C4-2B (cell line): ENCODE data around the gene CA5A.

Experiments
- H3K27ac ChIP-seq: fragments of 450-650 bp; 2 replicates; pipeline ENCODE4 v1.5.1; 2017
- CTCF ChIP-seq: fragments of 450-650 bp; conservative IDR thresholded peaks from 2 replicates; pipeline ENCODE4 v1.5.1; 2017; ENCODE audit warnings: mild to moderate bottlenecking
- ZFX ChIP-seq: fragments of 450-650 bp; IDR thresholded peaks from 2 replicates; pipeline ENCODE4 v1.6.1; 2017

The CA5A gene

GRCh38 chr16:87955302-87956097 lies 19.2 kb upstream of the CA5A start:
- H3K27ac ChIP-seq: no peak overlapping the region
- TF ChIP-seq ZFX: no peak
- TF ChIP-seq CTCF: no peak

- TF ChIP-seq ZFX: no peak
- TF ChIP-seq CTCF: no peak
- no peak overlapping the region for H3K27ac ChIP-seq
These were observed 18.5 kb upstream of the CA5A start for GRCh38 chr16:87954826-87955225.

DNA sequence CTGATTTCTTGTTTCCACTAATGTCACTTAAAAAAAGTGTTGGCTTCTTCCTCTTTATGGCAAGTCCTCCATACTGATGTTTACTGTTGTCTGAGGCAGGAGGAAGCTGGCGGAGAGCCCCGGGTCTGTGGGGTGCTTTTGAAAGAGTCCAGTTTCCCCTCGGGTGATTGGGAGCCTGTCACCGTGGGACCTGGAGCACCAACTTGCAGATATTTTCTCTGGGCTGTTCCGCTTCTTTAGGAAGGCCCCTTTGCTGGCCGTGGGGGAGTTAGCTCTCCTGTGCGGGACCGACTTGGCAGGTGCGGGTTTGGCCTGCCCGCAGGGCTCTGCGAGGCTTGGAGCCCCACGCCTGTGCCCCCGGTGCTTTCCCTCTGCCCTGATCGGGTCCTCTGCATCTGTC lies 18.0 kb upstream of the CA5A start:
- TF ChIP-seq CTCF (no peak), ZFX (no peak)
- H3K27ac ChIP-seq: no peak overlapping the region

DNA sequence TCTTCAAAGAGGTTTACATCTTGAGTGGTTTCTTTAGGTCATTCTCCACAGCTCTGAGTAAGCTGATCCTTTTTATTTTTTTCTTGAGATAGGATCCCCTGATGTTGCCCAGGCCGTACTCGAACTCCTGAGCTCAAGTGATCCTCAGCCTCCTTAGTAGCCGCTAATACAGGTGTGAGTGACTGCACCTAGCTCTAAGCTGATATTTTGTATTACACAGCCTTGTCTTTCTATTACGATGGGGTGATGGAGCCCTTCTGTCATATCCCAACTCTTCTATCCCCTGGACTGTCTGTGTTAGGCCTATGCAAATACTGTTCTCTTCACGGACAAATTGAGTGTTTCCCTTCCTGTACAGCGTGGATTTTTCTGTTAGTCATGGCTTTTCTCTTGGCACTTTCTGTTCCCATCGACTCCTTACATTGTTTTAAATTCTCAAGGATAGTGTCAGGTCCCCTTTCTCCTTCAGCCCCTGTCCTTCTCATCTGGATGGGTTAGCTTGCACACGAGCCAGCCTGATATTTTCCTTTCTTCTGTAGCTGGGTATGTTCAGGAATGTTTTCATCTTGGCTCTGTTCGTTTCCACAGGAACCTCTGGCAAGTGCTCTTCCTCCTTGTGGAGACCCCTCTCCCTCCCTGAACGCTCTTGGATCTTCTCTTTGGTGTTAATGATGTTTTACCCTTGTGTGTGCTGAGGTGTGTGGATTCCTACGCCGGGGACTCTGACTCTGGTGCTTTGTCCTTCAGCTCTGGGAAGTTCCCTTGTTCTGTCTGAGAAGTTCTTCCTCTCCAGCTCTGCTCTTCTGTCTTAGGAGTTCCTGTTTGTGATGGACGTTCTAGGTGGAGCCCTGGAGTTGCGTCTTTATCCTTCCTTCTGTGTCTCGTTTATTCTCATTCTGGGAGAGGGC lies 17.2 kb upstream of the CA5A start:
- H3K27ac ChIP-seq: no peak overlapping the region
- TF ChIP-seq CTCF: no peak
- TF ChIP-seq ZFX: no peak

DNA sequence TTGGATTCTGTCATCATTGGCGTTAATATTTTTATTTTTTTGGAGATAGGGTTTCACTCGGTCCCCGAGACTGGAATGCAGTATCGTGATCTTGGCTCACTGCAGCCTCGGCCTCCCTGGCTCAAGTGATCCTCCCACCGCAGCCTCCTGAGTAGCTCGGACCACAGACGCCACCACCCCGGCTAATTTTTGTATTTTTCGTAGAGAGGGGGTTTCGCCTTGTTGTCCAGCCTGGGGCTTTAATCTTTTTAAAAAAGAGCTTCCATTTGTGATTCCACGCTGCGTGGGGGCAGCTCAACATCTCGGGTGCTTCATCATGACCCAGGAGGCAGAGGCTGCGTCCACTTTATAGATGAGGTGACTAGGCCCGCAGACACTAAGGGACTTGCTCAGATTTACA lies 16.4 kb upstream of the CA5A start:
- no peak overlapping the region; the same call in 1 of the 2 replicates for H3K27ac ChIP-seq
- TF ChIP-seq ZFX: no peak

DNA sequence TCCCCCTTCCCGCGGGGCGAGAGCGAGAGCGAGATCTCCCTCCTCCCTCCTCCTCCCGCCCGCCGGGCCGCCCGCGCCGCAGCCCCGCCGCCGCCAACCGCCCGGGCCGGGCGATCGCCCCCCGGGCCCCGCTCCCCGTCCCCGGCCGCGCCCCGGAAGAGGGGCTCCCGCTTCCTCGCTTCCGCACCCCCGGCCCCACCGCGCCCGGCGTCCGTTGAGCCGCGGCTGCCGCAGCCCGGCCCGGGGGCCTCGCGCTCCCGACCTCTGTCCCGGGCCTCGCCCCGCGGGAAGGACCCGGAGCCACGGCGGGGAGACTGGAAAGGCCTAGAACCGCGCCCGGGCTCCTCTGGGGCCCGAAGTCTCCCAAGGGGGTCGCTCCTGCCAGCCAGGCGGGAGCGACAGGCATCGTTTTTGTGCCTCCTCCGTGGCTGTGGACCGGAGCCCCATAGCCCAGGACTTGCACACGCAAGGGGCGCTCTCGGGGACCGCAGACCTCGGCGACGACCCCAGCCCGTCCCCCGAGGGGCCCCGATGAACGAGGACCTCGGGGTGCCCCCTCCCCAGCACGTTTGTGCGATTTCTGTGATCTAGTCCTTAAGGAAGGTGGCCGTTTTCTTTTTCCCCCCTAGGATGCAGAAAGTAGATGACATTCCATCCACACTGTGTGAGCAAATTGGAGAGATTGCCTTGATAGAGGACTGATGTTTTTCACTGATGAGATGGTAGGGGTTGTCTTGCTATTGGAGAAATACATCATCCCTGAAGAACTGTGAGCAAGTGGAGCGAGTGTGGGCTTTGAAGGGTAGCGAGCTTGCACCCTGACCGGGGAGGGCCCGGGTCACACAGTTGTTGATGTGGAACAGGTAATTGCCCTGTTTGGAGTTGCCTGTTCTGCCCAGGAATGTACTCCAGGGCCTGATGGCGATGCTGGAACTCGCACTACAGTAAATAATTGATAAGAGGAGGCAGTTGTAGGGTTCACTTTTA lies 15.5 kb upstream of the CA5A start:
- H3K27ac ChIP-seq: peak overlapping the region; percentile 94
- TF ChIP-seq CTCF: no peak; the same call in 1 of the 2 replicates
- peak; percentile 81; the same call in 1 of the 2 replicates for TF ChIP-seq ZFX

DNA sequence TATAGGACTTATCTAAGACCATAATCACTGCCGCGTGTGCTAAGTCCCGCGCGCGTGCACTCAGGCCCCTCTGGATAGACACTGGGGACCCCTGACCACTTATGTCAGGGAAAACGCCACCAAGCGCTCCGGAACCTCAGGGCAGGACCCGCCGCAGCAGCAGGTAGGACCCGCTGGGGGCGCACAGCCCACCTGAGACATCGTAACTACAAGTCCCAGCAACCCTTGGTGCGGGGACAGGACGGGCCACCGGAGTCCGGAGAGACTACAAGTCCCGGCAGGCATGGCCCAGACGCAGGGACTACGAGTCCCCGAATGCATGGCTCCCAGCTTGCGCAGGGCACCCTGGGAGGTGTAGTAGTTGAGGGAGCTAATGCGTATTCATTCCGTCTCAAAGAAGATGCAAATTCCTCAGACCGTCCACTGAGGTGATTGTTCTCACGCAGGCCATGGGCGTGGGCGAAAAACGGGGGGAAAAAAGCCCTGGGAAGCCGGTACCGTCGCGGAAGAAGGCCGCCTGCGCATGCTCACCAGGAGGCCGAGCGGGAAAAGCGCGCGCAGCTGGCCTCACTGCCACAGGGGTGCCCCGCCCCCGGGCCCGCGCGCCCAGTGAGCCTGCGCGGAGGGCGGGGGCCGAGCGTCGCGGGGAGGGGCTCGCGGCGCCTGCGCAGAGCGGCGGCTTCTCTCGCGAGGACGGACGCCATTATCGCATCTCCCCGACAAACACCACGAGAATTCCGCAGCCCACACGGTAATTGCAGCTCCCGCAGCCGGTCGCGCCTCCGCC lies 14.6 kb upstream of the CA5A start, which contains the start of gene BANP:
Gene BANP, plus strand, starts transcription at position 670 of the 787 bp plus-strand sequence. CDS start 23,682 bp downstream, outside the sequence.
- TF ChIP-seq ZFX (no peak), CTCF (no peak; the same call in 1 of the 2 replicates)
- peak within 1 kb of the TSS; percentile 94 for H3K27ac ChIP-seq
